Lower leg skin (tissue), 3 donors: ENCODE measurements around the gene CPVL.

Source experiments
- POLR2A ChIP-seq, 2 donors: fragments of 450-650 bp; IDR thresholded peaks; one replicate each; pipeline ENCODE4 v1.6.1; 2016 to 2017; ENCODE audit warnings: antibody characterized with exemption in 2 of 2, mild to moderate bottlenecking in 1 of 2, moderate library complexity in 1 of 2
- TF ChIP-seq, protein P1 (sequence below), 3 donors: fragments of 450-650 bp; IDR thresholded peaks; one replicate each; pipeline ENCODE4 v1.5.1; 2016; ENCODE audit warnings: antibody characterized with exemption in 3 of 3, mild to moderate bottlenecking in 3 of 3, moderate library complexity in 2 of 3

DNA sequence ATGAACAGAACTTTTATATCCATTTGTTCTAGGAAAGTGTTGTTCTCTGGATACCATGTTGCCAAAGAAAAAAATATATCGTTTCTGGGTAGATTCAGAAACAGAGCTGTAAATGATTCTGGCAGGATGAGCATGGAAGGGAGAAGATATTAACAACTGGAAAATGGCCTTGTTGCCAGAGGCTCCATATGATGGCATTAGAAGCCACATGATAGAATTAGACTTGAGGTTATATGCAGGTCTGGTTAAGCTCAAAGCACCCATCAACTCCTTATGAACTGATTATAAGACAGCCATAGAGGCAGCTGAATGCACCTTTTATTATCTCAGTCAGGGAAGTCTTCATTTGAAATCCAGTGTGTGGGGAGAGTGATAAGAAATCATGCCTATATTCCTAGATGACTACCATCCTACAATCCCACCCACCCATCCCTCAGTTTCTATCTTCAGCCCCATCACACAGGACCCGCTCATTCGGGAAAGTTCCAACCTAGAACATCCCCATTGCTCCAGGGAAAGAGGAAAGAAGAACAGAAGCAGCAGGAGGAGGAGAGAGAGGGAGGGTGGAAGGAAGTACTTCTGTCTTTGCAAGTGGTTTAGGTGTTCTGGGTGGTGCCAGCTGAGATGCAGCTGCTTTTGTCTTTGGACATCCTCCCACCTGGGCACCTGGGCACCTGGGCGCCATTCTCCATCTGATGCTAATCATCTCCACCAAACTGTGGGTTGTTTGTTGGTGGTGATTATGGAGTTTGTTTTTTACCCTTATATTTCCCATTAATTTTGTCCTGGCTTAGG is 162.7 kb downstream of the CPVL start:
- TF ChIP-seq, protein P1, sequence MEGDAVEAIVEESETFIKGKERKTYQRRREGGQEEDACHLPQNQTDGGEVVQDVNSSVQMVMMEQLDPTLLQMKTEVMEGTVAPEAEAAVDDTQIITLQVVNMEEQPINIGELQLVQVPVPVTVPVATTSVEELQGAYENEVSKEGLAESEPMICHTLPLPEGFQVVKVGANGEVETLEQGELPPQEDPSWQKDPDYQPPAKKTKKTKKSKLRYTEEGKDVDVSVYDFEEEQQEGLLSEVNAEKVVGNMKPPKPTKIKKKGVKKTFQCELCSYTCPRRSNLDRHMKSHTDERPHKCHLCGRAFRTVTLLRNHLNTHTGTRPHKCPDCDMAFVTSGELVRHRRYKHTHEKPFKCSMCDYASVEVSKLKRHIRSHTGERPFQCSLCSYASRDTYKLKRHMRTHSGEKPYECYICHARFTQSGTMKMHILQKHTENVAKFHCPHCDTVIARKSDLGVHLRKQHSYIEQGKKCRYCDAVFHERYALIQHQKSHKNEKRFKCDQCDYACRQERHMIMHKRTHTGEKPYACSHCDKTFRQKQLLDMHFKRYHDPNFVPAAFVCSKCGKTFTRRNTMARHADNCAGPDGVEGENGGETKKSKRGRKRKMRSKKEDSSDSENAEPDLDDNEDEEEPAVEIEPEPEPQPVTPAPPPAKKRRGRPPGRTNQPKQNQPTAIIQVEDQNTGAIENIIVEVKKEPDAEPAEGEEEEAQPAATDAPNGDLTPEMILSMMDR (IDR thresholded peaks at IDR 0.05) = no peak
- no peak for TF ChIP-seq POLR2A (IDR thresholded peaks at IDR 0.05)
